Natural killer cell (primary cell): ENCODE measurements around the gene ARHGAP32. TPM values are rescaled to one million over a fixed set of nuclear protein-coding genes. Genes with fewer than 3 reads are reported as not detected.
A peak's percentile ranks its signal among the peaks of the same experiment; 100 is the strongest.

Experiments
- ATAC-seq, 3 donors: fragments of 150-1000 bp in 2 of 3; fragments of 200-7000 bp in 1 of 3; cut with Tn5 transposase; 1 replicate in 1 of 3; 2 replicates in 2 of 3; pipeline ENCODE4 v1.10.0; 2021; ENCODE audit warnings: mild to moderate bottlenecking in 2 of 3, moderate library complexity in 2 of 3
- DNase-seq, 2 donors: peaks; one replicate each; pipeline versions ENCODE4 v3.0.0 to v3.0.0-alpha.2; 2013 to 2021; ENCODE audit warnings: mixed read lengths in 1 of 2
- H3K27ac ChIP-seq: one replicate; pipeline ENCODE4 v1.5.1; 2013; ENCODE audit warnings: mild to moderate bottlenecking, low read length
- H3K27me3 ChIP-seq: one replicate; pipeline ENCODE4 v1.6.1; 2013; ENCODE audit warnings: low read length; ENCODE audit not compliant: control insufficient read depth, insufficient read depth
- H3K36me3 ChIP-seq: one replicate; pipeline ENCODE4 v1.6.1; 2013; ENCODE audit warnings: low read length; ENCODE audit not compliant: control insufficient read depth, insufficient read depth
- H3K4me1 ChIP-seq: one replicate; pipeline ENCODE4 v1.6.1; 2013; ENCODE audit warnings: low read length; ENCODE audit not compliant: control insufficient read depth, insufficient read depth
- H3K4me3 ChIP-seq: one replicate; pipeline ENCODE4 v1.5.1; 2013; ENCODE audit warnings: low read length
- H3K9me3 ChIP-seq: one replicate; pipeline ENCODE4 v1.6.1; 2013; ENCODE audit warnings: low read length; ENCODE audit not compliant: control insufficient read depth, insufficient read depth
- H3K27ac Mint-ChIP-seq, 2 donors: one replicate each; pipeline ENCODE4 v1.8.0; 2022; ENCODE audit warnings: mild to moderate bottlenecking in 2 of 2, mixed read lengths in 2 of 2, moderate library complexity in 1 of 2
- H3K27me3 Mint-ChIP-seq, 2 donors: one replicate each; pipeline ENCODE4 v1.8.0; 2022; ENCODE audit warnings: low read depth in 2 of 2, mixed read lengths in 2 of 2
- H3K36me3 Mint-ChIP-seq: one replicate; pipeline ENCODE4 v1.8.0; 2022; ENCODE audit warnings: mixed read lengths
- H3K4me1 Mint-ChIP-seq, 2 donors: one replicate each; pipeline ENCODE4 v1.8.0; 2022; ENCODE audit warnings: mixed read lengths in 2 of 2
- H3K4me3 Mint-ChIP-seq: one replicate; pipeline ENCODE4 v1.8.0; 2022; ENCODE audit warnings: mild to moderate bottlenecking, moderate library complexity, mixed read lengths
- H3K9me3 Mint-ChIP-seq, 2 donors: one replicate each; pipeline ENCODE4 v1.8.0; 2022; ENCODE audit warnings: mixed read lengths in 2 of 2
- WGBS: methylation state at CpG from one replicate; pipeline ENCODE4 v1.1.7; 2013; ENCODE audit warnings: missing lambda C conversion rate; ENCODE audit not compliant: insufficient coverage; 5-methylcytosine and 5-hydroxymethylcytosine counted together
- intact Hi-C: fragments of 100-400 bp; cut with micrococcal nuclease; formaldehyde crosslinking; loops from one replicate; pipeline ENCODE4 v1.14.2; 2022
- total RNA-seq, 4 donors: library from RNA; stranded (reverse); fragments of 120-200 nt in 1 of 4; gene quantifications; one replicate each; pipeline versions ENCODE4 v1.2.3 to v1.2.4, GENCODE V29; 2013 to 2022
- TF ChIP-seq, protein P1 (sequence below): fragments of 200-600 bp; IDR thresholded peaks from one replicate; pipeline ENCODE4 v1.8.0; 2022; ENCODE audit warnings: antibody characterized with exemption

Gene ARHGAP32
- total RNA-seq, 3 donors from 2014 or later (not counting 1 experiment from before 2014, with no cell fraction given) = 2.5 to 4.6 (median 2.7) TPM

DNA sequence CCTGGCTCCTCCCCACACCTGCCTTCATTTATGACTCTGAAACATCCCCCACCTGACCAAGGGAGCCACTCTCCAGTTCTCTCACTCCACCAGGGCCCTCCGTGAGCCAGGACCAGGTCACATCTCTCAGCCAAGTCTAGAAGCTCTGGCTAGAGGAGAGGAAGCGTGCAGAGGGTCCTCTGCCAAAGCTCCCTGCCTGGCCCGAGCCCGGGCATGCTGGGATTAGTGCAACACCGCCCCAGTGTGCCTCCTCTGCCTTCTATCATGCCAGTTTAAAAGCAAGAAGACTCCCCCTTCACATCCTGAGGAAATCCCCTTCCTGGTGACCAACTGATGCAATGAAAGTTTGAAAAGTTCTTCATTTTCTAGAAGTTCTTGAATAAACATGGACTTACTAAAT lies 272.9 kb downstream of the ARHGAP32 start:
- Mint-ChIP-seq H3K4me3 (no peak overlapping the region), H3K27ac (no peak overlapping the region), H3K36me3 (no peaks in the 10 kb centered on the region), H3K27me3 (peaks cover 52 to 64% of the 10 kb centered on the region in 2 donors), H3K9me3 (peaks cover 0 to 4% of the 10 kb centered on the region in 2 donors), H3K4me1 (peaks cover 22 to 25% of the 10 kb centered on the region in 2 donors)
- no peaks in the 10 kb centered on the region for H3K9me3 ChIP-seq
- peaks cover 29% of the 10 kb centered on the region for H3K4me1 ChIP-seq
- DNase-seq (no peak), ATAC-seq (no peak)
- no peaks in the 10 kb centered on the region for H3K36me3 ChIP-seq
- H3K27me3 ChIP-seq = peaks cover 4% of the 10 kb centered on the region
- 58% methylated on average over 5 of the region's 5 CpGs for WGBS
- TF ChIP-seq, protein P1, sequence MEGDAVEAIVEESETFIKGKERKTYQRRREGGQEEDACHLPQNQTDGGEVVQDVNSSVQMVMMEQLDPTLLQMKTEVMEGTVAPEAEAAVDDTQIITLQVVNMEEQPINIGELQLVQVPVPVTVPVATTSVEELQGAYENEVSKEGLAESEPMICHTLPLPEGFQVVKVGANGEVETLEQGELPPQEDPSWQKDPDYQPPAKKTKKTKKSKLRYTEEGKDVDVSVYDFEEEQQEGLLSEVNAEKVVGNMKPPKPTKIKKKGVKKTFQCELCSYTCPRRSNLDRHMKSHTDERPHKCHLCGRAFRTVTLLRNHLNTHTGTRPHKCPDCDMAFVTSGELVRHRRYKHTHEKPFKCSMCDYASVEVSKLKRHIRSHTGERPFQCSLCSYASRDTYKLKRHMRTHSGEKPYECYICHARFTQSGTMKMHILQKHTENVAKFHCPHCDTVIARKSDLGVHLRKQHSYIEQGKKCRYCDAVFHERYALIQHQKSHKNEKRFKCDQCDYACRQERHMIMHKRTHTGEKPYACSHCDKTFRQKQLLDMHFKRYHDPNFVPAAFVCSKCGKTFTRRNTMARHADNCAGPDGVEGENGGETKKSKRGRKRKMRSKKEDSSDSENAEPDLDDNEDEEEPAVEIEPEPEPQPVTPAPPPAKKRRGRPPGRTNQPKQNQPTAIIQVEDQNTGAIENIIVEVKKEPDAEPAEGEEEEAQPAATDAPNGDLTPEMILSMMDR = no peak
- no peak overlapping the region for H3K27ac ChIP-seq
- intact Hi-C loops = no loop called here
- H3K4me3 ChIP-seq = no peak overlapping the region

GRCh38 chr11:128917144-128917724 lies 274.9 kb downstream of the ARHGAP32 start:
- WGBS = 67% methylated on average over 5 of the region's 5 CpGs
- ATAC-seq (peak; percentile 65 to 73 (median 68)), DNase-seq (no peak)

DNA sequence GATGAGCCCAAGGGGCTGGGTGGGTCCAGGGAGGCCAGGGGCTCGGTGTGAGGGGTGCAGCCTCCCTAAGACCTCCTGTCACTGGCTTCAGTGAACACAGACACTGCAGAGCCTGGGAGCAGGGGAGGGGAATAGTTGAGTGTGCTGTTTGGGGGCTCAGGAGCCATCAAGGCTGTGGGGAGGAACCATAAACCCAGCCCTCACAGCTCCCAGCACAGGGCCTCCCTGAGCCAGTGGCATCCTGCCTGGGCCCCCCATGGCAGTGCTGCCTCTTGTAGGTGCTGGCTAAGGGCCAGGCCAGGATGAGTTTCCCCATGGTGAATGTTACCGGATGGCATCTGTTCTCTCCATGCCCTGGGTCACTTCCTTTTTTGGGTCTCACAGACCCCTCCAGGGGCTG lies 275.4 kb downstream of the ARHGAP32 start:
- DNase-seq (no peak), ATAC-seq (no peak)
- Histone ChIP-seq H3K27me3 (peaks cover 4% of the 10 kb centered on the region), H3K27ac (no peak overlapping the region), H3K4me3 (no peak overlapping the region), H3K36me3 (no peaks in the 10 kb centered on the region), H3K9me3 (no peaks in the 10 kb centered on the region), H3K4me1 (peaks cover 29% of the 10 kb centered on the region)
- peaks cover 58 to 62% of the 10 kb centered on the region in 2 donors for H3K27me3 Mint-ChIP-seq
- H3K36me3 Mint-ChIP-seq = no peaks in the 10 kb centered on the region
- 69% methylated on average over 2 of the region's 2 CpGs for WGBS
- H3K4me1 Mint-ChIP-seq = peaks cover 22 to 25% of the 10 kb centered on the region in 2 donors
- TF ChIP-seq, protein P1 = no peak
- intact Hi-C loops = no loop called here
- no peak overlapping the region for H3K27ac Mint-ChIP-seq
- no peak overlapping the region for H3K4me3 Mint-ChIP-seq
- H3K9me3 Mint-ChIP-seq = peaks cover 0 to 4% of the 10 kb centered on the region in 2 donors

More at GRCh38 chr11:128917144-128917724, 274.9 kb downstream of the ARHGAP32 start:
- Histone ChIP-seq H3K36me3 (no peaks in the 10 kb centered on the region), H3K27ac (no peak overlapping the region), H3K27me3 (peaks cover 4% of the 10 kb centered on the region), H3K9me3 (no peaks in the 10 kb centered on the region), H3K4me1 (peaks cover 29% of the 10 kb centered on the region), H3K4me3 (no peak overlapping the region)
- peak overlapping the region; percentile 52 to 82 for H3K27ac Mint-ChIP-seq
- H3K4me1 Mint-ChIP-seq = peaks cover 22 to 25% of the 10 kb centered on the region in 2 donors
- no peaks in the 10 kb centered on the region for H3K36me3 Mint-ChIP-seq
- intact Hi-C loops = no loop called here
- TF ChIP-seq, protein P1 = no peak
- H3K4me3 Mint-ChIP-seq = peak overlapping the region; percentile 67
- H3K9me3 Mint-ChIP-seq = peaks cover 0 to 4% of the 10 kb centered on the region in 2 donors
- peaks cover 58 to 65% of the 10 kb centered on the region in 2 donors for H3K27me3 Mint-ChIP-seq
